ENCODE results near the gene GPD2. TPM values are rescaled to one million over a fixed set of nuclear protein-coding genes. Genes with fewer than 3 reads are reported as not detected.

Gene GPD2
- total RNA-seq, 1 experiment from 2014 or later = 58.3 TPM

DNA sequence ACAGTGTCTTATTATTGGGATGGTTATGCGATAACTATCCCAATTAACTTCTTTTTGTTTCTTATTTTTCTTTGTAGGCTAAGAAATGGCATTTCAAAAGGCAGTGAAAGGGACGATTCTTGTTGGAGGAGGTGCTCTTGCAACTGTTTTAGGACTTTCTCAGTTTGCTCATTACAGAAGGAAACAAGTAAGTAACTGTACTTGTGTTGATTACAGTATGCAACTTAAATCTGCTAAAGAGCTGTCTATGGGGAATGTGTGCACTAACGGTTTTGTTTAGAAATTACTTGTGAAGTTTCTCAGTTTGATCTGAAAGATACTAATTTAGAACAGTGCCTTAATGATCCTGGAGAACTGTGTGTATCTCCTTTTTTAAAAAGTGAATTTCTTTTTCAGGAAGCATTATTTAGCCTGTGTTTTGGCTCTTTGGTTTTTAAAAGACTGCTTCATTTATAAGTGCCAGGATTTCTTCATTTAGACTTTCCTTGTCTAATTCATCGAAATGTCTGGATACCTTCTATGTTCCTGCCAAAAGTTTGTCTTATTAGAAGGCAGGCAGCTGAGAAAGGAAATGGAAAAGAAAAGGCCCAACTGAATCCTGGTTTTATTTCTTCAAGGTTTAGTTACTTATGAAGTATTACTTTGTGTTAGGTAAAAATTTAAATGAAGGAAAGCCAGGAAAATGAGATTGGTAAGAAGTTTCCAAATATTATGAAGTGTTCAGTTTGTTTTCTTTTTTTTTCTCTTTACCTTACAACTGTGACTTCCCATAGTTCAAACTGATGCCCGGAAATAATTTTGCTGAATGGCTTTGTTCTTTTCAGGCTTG is 40.1 kb downstream of the GPD2 start:
- peak overlapping the region; percentile 25 for H3K27ac Mint-ChIP-seq (ENCODE audit: unreplicated experiment)
- BruUV-seq (replicated peaks) = no TSS peak
- intact Hi-C loops (cut with micrococcal nuclease; ENCODE audit: unreplicated experiment) = no loop called here

GRCh38 chr2:156476850-156477206 is 40.6 kb downstream of the GPD2 start:
- peaks cover 6% of the 10 kb centered on the region for H3K4me1 Mint-ChIP-seq (ENCODE audit: low read depth, unreplicated experiment)
- DNase-seq = no peak
- intact Hi-C loops (cut with micrococcal nuclease; ENCODE audit: unreplicated experiment) = no loop called here
- H3K9me3 ChIP-seq = no peaks in the 10 kb centered on the region
- ChIA-PET POLR2A (no interaction called here), CTCF (no interaction called here)
- peaks cover 23% of the 10 kb centered on the region for H3K4me1 ChIP-seq
- peak overlapping the region; percentile 25 for H3K27ac Mint-ChIP-seq (ENCODE audit: unreplicated experiment)
- H3K36me3 Mint-ChIP-seq (ENCODE audit: insufficient read depth, unreplicated experiment) = no peaks in the 10 kb centered on the region
- H3K4me3 Mint-ChIP-seq (ENCODE audit: unreplicated experiment) = no peak overlapping the region
- BruUV-seq (replicated peaks) = no TSS peak
- H3K4me3 ChIP-seq (ENCODE audit: low read depth, low read length) = no peak overlapping the region
- H3K27me3 ChIP-seq (replicated peaks; ENCODE audit: control insufficient read depth, insufficient read depth, low read length) = no peaks in the 10 kb centered on the region
- H3K9me3 Mint-ChIP-seq (ENCODE audit: unreplicated experiment) = no peaks in the 10 kb centered on the region
- H3K36me3 ChIP-seq (ENCODE audit: control insufficient read depth, insufficient read depth, low read length) = no peaks in the 10 kb centered on the region; the same call in none of the 2 replicates
- no peak for TF ChIP-seq CTCF (IDR thresholded peaks at IDR 0.05; ENCODE audit: insufficient read depth in 1 of 2, low read depth in 1 of 2, low read length in 1 of 2, severe bottlenecking in 1 of 2, unreplicated experiment in 1 of 2)
- no peaks in the 10 kb centered on the region for H3K27me3 Mint-ChIP-seq (ENCODE audit: insufficient read depth, unreplicated experiment)

More for the DNA sequence above, 40.1 kb downstream of the GPD2 start:
- ChIA-PET CTCF (no interaction called here), POLR2A (no interaction called here)
- H3K4me1 ChIP-seq = peaks cover 23% of the 10 kb centered on the region
- H3K36me3 ChIP-seq (ENCODE audit: control insufficient read depth, insufficient read depth, low read length) = no peaks in the 10 kb centered on the region; the same call in none of the 2 replicates
- no peak overlapping the region for H3K4me3 ChIP-seq (ENCODE audit: low read depth, low read length)
- no peaks in the 10 kb centered on the region for H3K9me3 Mint-ChIP-seq (ENCODE audit: unreplicated experiment)
- H3K36me3 Mint-ChIP-seq (ENCODE audit: insufficient read depth, unreplicated experiment) = no peaks in the 10 kb centered on the region
- DNase-seq = no peak
- H3K4me1 Mint-ChIP-seq (ENCODE audit: low read depth, unreplicated experiment) = peaks cover 10% of the 10 kb centered on the region
- TF ChIP-seq CTCF (IDR thresholded peaks at IDR 0.05; ENCODE audit: insufficient read depth in 1 of 2, low read depth in 1 of 2, low read length in 1 of 2, severe bottlenecking in 1 of 2, unreplicated experiment in 1 of 2) = no peak
- no peak overlapping the region for H3K4me3 Mint-ChIP-seq (ENCODE audit: unreplicated experiment)
- H3K27me3 Mint-ChIP-seq (ENCODE audit: insufficient read depth, unreplicated experiment) = no peaks in the 10 kb centered on the region
- no peaks in the 10 kb centered on the region for H3K9me3 ChIP-seq
- no peaks in the 10 kb centered on the region for H3K27me3 ChIP-seq (replicated peaks; ENCODE audit: control insufficient read depth, insufficient read depth, low read length)

DNA sequence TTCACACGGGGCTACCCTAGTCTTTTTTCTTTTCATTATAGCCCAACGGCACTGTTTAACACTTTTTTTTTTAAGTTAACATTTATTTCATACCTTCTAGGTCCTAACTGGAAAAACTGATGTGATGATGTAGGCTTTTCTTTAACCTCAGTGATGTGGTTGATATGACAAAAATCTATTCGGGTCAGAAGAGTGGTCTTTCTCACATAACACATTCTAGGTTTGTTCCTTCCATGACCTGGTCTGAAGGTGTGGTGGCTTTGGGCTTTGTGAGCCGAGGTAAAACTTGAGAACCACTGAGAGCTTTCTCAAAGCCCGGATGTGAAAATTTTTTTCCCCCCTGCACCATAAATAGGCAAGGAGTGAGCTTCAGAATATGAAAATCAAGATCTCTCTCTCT is 44.2 kb downstream of the GPD2 start:
- H3K9me3 ChIP-seq = no peaks in the 10 kb centered on the region
- intact Hi-C loops (cut with micrococcal nuclease; ENCODE audit: unreplicated experiment) = loop anchor here (5.0 kb wide), 1 partner anchor 138 kb away; no protein-coding TSS in a partner anchor
- no peak for DNase-seq
- POLR2A ChIA-PET = no interaction called here
- H3K27me3 ChIP-seq (replicated peaks; ENCODE audit: control insufficient read depth, insufficient read depth, low read length) = no peaks in the 10 kb centered on the region
- Mint-ChIP-seq H3K4me3 (ENCODE audit: unreplicated experiment) (no peak overlapping the region), H3K4me1 (ENCODE audit: low read depth, unreplicated experiment) (peaks cover 37% of the 10 kb centered on the region), H3K27ac (ENCODE audit: unreplicated experiment) (no peak overlapping the region), H3K9me3 (ENCODE audit: unreplicated experiment) (no peaks in the 10 kb centered on the region), H3K27me3 (ENCODE audit: insufficient read depth, unreplicated experiment) (no peaks in the 10 kb centered on the region), H3K36me3 (ENCODE audit: insufficient read depth, unreplicated experiment) (no peaks in the 10 kb centered on the region)
- H3K36me3 ChIP-seq (ENCODE audit: control insufficient read depth, insufficient read depth, low read length) = no peaks in the 10 kb centered on the region; the same call in none of the 2 replicates
- no peak for TF ChIP-seq CTCF (IDR thresholded peaks at IDR 0.05; ENCODE audit: insufficient read depth in 1 of 2, low read depth in 1 of 2, low read length in 1 of 2, severe bottlenecking in 1 of 2, unreplicated experiment in 1 of 2)
- CTCF ChIA-PET = no interaction called here
- H3K4me1 ChIP-seq = peaks cover 23% of the 10 kb centered on the region
- no peak overlapping the region for H3K4me3 ChIP-seq (ENCODE audit: low read depth, low read length)
- no TSS peak for BruUV-seq (replicated peaks)

Measured in Caco-2 (cell line).